ENCODE results near the gene CBFA2T2. TPM values are rescaled to one million over a fixed set of nuclear protein-coding genes. Genes with fewer than 3 reads are reported as not detected.

CBFA2T2 gene
- total RNA-seq, 1 donor from 2014 or later = 58.1 TPM

DNA sequence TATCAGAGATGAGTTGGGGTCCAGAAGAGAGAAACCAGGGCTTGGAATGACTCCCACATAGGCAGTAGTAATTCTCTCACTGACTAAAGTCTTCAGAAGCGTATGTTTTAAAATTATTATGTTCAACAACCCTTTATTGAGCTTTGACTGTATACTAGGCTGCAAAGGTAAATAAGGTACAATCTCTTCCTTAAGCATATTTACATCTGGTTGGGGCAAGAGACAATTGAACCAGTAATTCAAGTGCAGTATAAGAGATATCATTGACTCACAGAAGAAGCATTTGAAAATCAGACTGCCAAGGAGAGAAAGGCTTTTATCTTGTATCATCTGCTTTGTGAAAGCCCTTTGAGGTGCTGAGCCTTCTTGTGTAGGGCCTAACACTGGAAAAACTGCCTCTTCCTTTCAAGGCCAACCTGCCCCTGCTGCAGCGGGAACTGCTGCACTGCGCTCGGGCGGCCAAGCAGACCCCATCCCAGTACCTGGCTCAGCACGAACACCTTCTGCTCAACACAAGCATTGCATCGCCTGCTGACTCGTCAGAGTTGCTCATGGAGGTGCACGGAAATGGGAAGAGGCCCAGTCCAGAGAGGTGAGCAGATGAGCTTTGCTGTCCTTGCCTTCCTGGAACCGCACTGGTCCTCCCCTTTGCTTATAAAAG is 132.9 kb downstream of the CBFA2T2 start:
- no peaks in the 10 kb centered on the region for H3K9me3 Mint-ChIP-seq (ENCODE audit: low read depth)
- no peak overlapping the region for H3K4me3 Mint-ChIP-seq (ENCODE audit: low read depth)
- no peak for DNase-seq (ENCODE audit: low spot score, unreplicated experiment)
- no peak overlapping the region for H3K27ac Mint-ChIP-seq
- no peaks in the 10 kb centered on the region for H3K27me3 Mint-ChIP-seq
- peaks cover 41% of the 10 kb centered on the region for H3K36me3 Mint-ChIP-seq (ENCODE audit: insufficient read depth)
- H3K4me1 Mint-ChIP-seq (ENCODE audit: low read depth) = no peaks in the 10 kb centered on the region
- TF ChIP-seq, protein P1, sequence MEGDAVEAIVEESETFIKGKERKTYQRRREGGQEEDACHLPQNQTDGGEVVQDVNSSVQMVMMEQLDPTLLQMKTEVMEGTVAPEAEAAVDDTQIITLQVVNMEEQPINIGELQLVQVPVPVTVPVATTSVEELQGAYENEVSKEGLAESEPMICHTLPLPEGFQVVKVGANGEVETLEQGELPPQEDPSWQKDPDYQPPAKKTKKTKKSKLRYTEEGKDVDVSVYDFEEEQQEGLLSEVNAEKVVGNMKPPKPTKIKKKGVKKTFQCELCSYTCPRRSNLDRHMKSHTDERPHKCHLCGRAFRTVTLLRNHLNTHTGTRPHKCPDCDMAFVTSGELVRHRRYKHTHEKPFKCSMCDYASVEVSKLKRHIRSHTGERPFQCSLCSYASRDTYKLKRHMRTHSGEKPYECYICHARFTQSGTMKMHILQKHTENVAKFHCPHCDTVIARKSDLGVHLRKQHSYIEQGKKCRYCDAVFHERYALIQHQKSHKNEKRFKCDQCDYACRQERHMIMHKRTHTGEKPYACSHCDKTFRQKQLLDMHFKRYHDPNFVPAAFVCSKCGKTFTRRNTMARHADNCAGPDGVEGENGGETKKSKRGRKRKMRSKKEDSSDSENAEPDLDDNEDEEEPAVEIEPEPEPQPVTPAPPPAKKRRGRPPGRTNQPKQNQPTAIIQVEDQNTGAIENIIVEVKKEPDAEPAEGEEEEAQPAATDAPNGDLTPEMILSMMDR (IDR thresholded peaks at IDR 0.05; ENCODE audit: unreplicated experiment) = no peak

DNA sequence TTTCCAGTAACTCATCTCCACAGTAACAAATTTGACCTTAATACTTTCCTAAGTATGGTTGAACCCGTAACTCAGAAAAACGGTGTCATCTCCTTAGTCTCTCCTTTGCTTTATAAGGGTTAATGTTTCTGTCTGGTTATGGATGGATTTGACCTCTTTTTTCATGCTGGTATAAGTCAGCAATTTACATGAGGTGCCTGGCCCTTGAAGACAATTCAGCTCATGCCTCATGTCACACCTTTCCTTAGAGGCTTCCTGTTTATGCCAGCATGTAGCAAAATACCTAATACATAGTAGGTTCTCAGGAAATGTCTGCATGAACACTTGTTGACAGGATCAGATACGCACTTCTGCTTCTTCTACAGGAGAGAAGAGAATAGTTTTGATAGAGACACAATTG is 134.5 kb downstream of the CBFA2T2 start:
- H3K36me3 Mint-ChIP-seq (ENCODE audit: insufficient read depth) = peaks cover 47% of the 10 kb centered on the region
- no peak overlapping the region for H3K27ac Mint-ChIP-seq
- H3K9me3 Mint-ChIP-seq (ENCODE audit: low read depth) = no peaks in the 10 kb centered on the region
- TF ChIP-seq, protein P1 (IDR thresholded peaks at IDR 0.05; ENCODE audit: unreplicated experiment) = no peak
- H3K4me1 Mint-ChIP-seq (ENCODE audit: low read depth) = no peaks in the 10 kb centered on the region
- no peak for DNase-seq (ENCODE audit: low spot score, unreplicated experiment)
- no peaks in the 10 kb centered on the region for H3K27me3 Mint-ChIP-seq
- H3K4me3 Mint-ChIP-seq (ENCODE audit: low read depth) = no peak overlapping the region

DNA sequence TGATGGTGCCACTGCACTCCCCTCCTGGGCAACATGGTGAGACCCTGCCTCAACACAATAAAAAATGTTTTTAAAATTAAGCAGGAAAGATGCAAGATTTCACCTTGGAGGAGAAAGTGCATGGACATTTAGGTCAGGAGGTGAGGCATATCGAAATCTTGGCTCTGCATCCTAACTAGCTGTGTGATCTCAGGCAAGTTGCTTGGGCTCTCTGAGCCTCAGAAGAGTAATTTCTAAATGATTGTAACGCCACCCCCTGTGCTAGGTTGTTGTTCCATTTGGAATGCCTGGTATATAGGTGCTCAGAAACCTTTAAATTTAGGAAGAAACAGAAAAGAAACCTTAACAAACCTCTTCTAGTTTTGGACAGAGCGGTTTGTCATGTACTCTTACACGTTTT is 136.3 kb downstream of the CBFA2T2 start:
- Mint-ChIP-seq H3K27ac (no peak overlapping the region), H3K9me3 (ENCODE audit: low read depth) (no peaks in the 10 kb centered on the region), H3K27me3 (no peaks in the 10 kb centered on the region), H3K4me3 (ENCODE audit: low read depth) (no peak overlapping the region), H3K4me1 (ENCODE audit: low read depth) (no peaks in the 10 kb centered on the region), H3K36me3 (ENCODE audit: insufficient read depth) (peaks cover 52% of the 10 kb centered on the region)
- no peak for DNase-seq (ENCODE audit: low spot score, unreplicated experiment)
- TF ChIP-seq, protein P1 (IDR thresholded peaks at IDR 0.05; ENCODE audit: unreplicated experiment) = no peak

DNA sequence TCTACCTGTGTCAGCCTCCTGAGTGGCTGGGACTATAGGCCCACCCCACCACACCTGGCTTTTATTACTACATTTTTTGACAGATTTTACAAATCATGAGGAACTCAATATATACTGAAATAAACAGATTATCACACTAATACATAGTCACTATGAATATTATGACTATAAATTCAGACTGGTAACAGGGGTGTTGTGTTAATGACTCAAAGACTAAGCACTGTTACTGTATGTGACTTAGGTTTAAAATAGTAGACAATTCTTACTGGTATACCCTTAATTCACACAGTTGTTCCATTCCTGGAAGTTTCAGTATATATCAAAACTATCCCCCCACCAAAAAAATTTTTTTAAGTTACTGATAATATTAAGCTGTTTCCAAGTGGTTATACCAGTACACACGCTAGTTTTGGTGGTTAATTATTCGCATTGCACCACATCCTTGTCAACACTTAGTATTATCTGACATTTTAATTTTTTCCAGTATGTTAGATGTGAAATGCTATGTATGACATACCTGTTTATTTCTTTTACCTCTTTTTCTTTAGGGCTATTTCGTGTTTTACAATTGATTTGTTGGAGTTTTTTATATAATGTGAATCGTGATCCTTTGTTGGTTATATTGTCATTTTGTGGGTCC is 137.8 kb downstream of the CBFA2T2 start:
- Mint-ChIP-seq H3K4me1 (ENCODE audit: low read depth) (no peaks in the 10 kb centered on the region), H3K4me3 (ENCODE audit: low read depth) (no peak overlapping the region), H3K36me3 (ENCODE audit: insufficient read depth) (peaks cover 56% of the 10 kb centered on the region), H3K9me3 (ENCODE audit: low read depth) (no peaks in the 10 kb centered on the region), H3K27me3 (no peaks in the 10 kb centered on the region), H3K27ac (no peak overlapping the region)
- no peak for DNase-seq (ENCODE audit: low spot score, unreplicated experiment)
- TF ChIP-seq, protein P1 (IDR thresholded peaks at IDR 0.05; ENCODE audit: unreplicated experiment) = no peak

DNA sequence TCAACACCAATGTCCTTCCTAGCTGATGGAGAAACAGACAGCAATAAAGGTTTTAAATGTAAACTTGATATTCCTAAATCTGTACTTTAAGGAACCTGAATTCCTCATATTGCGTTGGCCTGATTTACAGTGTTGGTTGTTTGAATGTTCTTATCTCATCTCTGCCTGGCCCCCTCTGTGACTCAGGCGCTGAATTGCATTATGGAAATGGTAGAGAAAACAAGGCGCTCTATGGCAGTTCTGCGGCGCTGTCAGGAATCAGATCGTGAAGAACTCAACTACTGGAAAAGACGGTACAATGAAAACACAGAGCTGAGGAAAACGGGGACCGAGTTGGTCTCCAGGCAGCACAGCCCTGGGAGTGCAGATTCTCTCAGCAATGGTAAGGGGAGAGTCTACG is 139.6 kb downstream of the CBFA2T2 start:
- Mint-ChIP-seq H3K4me3 (ENCODE audit: low read depth) (no peak overlapping the region), H3K9me3 (ENCODE audit: low read depth) (no peaks in the 10 kb centered on the region), H3K4me1 (ENCODE audit: low read depth) (no peaks in the 10 kb centered on the region), H3K27me3 (no peaks in the 10 kb centered on the region), H3K27ac (no peak overlapping the region), H3K36me3 (ENCODE audit: insufficient read depth) (peaks cover 46% of the 10 kb centered on the region)
- TF ChIP-seq, protein P1 (IDR thresholded peaks at IDR 0.05; ENCODE audit: unreplicated experiment) = no peak
- DNase-seq (ENCODE audit: low spot score, unreplicated experiment) = no peak
